ENCODE data around the gene CFAP58. TPM values are rescaled to one million over a fixed set of nuclear protein-coding genes. Genes with fewer than 3 reads are reported as not detected.

Gene CFAP58
- total RNA-seq = 0.62 TPM

- peak; percentile 93 for DNase-seq
Observed at GRCh38 chr10:104353325-104354048, at the start of gene CFAP58. CFAP58 (plus strand) TSS chr10:104353833; CDS start chr10:104353898, 65 bp downstream.

- DNase-seq = no peak
Observed at GRCh38 chr10:104304356-104304745, 49.3 kb upstream of the CFAP58 start.

- no peak for DNase-seq
Observed at GRCh38 chr10:104304927-104305326, 48.7 kb upstream of the CFAP58 start.

GRCh38 chr10:104306897-104307296 is 46.7 kb upstream of the CFAP58 start:
- DNase-seq = no peak

GRCh38 chr10:104307576-104308438 is 45.8 kb upstream of the CFAP58 start:
- DNase-seq = no peak

GRCh38 chr10:104308439-104308903 is 45.2 kb upstream of the CFAP58 start:
- DNase-seq = no peak

GRCh38 chr10:104309980-104310978 is 43.4 kb upstream of the CFAP58 start:
- no peak for DNase-seq

GRCh38 chr10:104311184-104311720 is 42.4 kb upstream of the CFAP58 start:
- no peak for DNase-seq

- DNase-seq = no peak
Observed at GRCh38 chr10:104314591-104315485, 38.8 kb upstream of the CFAP58 start.

GRCh38 chr10:104315486-104315921 is 38.1 kb upstream of the CFAP58 start:
- no peak for DNase-seq

- no peak for DNase-seq
Observed at GRCh38 chr10:104316321-104317099, 37.1 kb upstream of the CFAP58 start.

GRCh38 chr10:104317269-104317710 is 36.3 kb upstream of the CFAP58 start:
- peak; percentile 81 for DNase-seq

- DNase-seq = no peak
Observed at GRCh38 chr10:104317726-104318299, 35.8 kb upstream of the CFAP58 start.

GRCh38 chr10:104318326-104318725 is 35.3 kb upstream of the CFAP58 start:
- no peak for DNase-seq

GRCh38 chr10:104318810-104319741 is 34.6 kb upstream of the CFAP58 start:
- DNase-seq = no peak

- no peak for DNase-seq
Observed at GRCh38 chr10:104321226-104321625, 32.4 kb upstream of the CFAP58 start.

GRCh38 chr10:104321725-104322415 is 31.8 kb upstream of the CFAP58 start:
- DNase-seq = no peak

- peak; percentile 83 for DNase-seq
Observed at GRCh38 chr10:104322416-104322782, 31.2 kb upstream of the CFAP58 start.
